HG03108 (cell line): ENCODE results near the gene KREMEN2.

ENCODE experiments used
- ATAC-seq: cut with Tn5 transposase; IDR thresholded peaks from one replicate; pipeline ENCODE4 v1.9.1; 2021; ENCODE audit warnings: moderate library complexity; ENCODE audit not compliant: unreplicated experiment

The KREMEN2 gene

DNA sequence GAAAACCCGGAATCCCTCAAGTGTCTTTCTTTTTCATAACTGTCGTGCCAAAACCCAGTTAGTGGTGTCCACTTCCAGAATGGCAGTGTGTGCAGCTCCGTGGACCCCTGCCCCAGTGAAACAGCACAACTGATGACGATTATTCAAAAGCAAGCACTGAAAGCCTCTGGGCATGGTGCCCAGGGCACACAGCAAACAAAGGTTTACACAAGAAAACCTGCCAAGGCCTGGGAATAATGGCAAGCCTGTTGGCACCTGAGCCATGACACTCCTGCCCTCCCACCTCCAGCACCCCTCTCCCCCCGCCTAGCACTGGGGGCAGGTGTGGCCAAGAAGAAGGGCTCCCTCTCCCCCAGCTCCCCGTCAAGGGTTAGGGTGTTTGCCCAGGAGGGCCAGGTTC lies 13.4 kb downstream of the KREMEN2 start:
- ATAC-seq = no peak

DNA sequence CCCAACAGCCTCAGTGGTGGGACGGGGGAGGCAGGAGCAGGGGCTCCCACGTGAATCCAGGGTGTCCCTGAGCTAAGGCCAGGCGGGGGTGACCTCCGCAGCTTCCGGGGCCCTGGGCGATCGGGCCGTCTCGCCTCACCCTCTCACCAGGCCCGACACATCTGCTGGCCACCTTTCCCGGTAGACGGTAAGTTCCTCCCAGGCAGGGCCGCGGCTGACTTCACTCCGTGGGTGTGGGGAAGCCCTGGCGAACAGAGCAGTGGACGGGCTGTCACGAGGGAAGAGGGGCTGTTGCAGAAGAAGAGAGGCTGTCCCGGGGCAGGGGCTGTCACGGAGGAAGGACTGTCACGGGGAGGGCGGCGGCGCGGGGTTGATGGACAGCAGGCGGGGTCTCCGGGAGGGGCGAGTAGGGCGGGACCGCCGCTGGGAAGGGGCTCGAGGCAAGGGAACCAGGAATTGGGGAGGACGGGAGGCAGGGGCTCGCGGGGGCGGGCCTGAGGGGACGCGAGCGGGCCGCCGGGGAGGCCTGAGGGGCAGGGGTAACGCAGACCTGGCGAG lies 15.7 kb downstream of the KREMEN2 start:
- no peak for ATAC-seq

DNA sequence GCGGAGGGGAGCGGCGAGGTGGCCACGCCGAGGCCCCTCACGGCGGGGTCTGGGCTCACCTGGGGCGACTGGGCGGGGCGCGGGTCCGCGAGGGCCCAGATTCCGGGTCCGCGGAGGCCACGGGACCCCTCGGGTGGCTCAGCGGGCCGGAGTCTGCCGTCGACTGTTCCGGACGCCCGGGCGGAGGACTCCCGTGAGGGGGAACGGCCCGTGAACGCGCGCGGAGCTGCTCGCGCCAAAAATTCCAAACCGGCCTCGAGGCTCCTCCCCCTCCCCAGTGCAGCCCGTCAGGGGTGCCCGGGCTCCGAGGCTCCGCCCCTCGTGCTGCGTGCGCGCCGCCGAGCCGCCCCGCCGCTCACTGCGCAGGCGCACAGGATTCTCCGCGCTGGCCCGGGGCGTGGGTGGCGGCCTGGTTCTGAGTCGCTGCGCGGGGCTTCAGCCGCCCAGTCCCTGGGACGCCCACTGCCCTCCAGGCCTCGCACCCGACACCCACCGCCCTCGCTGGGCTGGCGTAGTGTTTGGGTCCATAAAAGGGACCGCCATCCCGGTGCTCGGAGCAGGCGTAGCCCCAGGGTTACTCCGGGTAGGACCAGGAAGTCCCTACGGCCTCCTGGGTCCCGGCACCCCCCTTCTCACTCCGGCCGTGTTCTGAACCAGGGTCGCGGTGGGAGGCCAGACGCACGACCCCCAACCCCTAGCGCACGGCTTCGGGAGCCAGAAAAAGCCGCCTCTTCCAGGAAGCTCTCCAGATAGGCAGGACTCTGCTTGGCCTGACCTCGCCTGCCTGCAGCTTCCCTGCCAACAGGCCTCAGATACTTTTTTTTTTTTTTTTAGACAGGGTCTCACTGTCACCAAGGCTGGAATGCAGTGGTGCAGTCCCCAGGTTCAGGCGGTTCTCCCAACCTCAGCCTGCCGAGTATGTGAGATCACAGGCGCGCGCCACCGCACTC lies 16.4 kb downstream of the KREMEN2 start, which contains the start of gene PKMYT1:
PKMYT1 (minus strand) TSS at position 220 of the 950 bp plus-strand sequence. CDS start 789 bp downstream, outside the sequence.
- ATAC-seq = peak; percentile 61

DNA sequence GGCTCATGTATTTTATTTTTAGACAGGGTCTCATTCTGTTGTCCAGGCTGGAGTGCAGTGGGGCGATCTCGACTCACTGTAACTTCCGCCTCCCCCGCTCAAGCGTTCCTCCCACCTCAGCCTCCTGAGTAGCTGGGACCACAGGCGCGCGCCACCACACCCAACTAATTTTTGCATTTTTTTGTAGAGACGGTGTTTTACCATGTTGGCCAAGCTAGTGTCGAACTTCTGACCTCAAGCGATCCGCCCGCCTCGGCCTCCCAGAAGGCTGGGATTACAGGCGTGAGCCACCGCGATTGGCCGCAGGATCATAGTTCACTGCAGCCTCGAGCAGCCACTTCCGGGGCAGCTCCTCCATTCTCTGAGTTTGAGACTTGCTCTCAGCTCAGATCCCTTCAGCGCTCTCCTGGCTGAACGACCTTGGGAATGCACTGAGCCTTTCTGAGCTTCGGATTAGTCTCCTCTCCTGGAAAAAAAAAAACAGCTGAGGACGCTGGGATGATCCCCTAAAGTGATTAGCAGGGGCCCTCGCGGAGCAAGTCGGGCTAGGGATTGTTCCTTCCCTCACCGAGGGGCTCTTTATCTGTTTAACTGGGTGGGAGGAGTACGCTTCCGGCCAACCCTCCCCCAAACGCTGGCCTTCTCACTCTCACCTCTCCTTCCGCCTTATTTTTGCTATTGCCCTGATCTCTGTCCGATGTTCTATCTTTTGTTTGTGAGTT lies 17.3 kb downstream of the KREMEN2 start:
- ATAC-seq = no peak

DNA sequence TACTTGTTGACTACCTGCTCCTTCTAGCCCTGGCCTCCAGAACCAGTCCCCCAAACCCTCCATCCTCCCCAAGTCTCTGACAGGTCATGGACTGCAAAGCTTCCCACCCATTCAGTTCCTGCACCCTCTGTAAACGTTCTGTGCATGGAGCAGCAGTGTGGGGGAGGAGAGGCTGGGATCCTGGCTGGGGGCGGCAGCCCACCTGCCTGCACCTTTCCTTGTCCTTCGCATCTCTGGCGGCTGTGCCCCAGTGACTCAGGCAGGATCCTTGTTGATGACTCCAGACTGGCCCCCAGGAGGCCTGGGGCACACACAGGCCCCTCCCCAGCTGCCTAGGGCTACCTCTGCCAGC lies 17.8 kb downstream of the KREMEN2 start:
- no peak for ATAC-seq

DNA sequence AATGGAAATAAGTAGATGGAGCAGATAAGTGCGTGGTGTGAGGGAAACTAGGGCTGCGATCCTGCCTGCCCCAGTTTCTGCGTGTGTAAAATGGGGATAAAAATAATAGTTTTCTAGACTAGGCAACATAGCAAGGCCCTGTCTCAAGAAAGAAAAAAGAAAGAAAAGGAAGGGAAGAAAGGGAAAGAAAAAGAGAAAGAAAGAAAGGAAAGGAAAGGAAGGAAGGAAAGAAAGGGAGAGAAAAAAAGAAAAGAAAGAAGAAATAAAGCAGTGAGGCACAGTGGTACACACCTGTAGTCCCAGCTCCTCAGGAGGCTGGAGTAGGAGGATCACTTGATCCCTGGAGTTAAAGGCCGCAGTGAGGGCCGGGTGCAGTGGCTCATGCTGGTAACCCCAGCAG lies 18.3 kb downstream of the KREMEN2 start:
- no peak for ATAC-seq

DNA sequence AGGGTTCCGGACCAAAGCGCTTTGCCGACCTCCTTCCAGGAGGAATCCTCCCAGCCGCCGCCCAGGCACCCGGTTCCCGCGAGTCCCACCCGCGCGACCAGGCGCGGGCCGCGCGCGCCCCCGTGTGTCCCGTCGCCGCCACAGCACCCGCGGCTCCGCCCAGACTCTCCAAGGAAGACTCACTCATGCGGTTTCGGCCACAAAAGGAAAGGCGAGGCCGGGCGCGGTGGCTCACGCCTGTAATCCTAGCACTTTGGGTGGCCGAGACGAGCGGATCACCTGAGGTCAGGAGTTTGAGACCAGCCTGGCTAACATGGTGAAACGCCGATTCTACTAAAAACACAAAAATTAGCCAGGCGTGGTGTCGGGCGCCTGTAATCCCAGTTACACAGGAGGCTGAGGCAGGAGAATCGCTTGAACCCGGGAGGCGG lies 19.6 kb downstream of the KREMEN2 start:
- peak; percentile 36 for ATAC-seq

DNA sequence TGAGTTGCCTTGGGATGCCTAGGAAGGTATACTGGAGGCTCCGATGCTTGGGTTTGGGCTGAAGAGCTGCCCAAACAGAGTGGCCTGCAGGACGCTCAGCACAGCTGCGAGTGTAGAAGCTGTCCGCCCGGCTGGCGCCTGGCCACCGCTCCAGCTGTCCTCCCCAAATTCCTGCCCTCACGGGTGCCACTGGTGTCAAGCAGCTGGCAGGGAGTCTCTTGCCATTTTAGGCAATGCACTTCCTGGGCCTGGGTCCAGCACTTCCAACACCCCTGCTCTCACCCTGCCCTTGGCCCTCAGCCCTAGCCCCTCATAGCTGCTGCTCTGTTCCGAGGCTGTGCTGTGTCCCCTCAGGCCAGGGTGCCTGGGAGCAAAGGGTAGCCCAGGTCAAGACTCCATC lies 21.4 kb downstream of the KREMEN2 start:
- ATAC-seq = no peak

DNA sequence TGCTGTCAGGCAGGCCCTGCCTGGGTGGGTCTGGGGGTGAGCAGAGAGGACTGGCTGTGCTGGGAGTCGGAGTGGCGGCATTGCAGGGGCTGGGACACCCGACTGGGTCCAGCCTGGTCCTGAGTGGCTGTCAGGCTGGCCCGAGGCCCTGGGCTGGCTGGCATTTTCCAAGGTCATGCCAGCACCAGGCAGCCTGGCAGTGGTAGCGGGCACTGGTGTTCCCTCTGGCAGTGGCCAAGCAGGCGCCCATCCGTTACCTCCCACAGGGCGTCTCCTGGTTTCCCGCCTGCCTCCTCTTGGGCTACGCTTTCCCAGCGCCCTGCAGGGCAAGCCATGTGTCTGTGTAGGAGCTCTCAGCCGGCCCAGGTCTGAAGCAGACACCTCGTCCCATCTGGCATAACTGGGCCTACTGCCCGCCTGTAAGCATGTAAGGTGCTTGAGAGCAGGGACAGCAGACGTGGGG lies 21.8 kb downstream of the KREMEN2 start:
- ATAC-seq = no peak

DNA sequence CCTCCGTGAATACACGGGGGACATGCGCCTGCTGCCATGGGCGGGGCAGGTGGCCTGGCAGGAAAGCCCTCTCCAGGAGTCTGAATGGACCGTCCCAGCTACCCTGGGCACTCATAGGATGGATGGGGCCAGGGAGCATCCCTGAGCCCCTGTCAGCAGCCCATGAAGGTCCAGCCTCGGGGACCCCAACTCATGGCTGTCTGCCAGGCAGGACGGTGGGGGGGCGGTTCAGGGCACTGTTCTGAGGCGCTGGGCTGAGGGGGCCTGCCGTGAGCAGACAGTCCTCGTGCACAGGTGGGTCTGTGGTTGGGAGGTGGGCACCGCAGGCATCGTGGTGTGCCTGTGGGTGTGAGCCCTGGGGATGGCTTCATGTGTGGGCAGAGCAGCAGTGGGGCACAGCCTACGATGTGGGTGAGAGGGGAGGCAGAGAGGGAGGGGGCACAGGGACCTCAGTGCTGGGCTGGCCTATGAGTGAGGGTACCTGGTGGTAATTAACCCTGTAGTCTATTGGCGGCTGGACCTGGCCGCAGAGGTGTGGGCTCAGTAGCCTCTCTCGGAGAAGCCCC lies 22.6 kb downstream of the KREMEN2 start:
- no peak for ATAC-seq

DNA sequence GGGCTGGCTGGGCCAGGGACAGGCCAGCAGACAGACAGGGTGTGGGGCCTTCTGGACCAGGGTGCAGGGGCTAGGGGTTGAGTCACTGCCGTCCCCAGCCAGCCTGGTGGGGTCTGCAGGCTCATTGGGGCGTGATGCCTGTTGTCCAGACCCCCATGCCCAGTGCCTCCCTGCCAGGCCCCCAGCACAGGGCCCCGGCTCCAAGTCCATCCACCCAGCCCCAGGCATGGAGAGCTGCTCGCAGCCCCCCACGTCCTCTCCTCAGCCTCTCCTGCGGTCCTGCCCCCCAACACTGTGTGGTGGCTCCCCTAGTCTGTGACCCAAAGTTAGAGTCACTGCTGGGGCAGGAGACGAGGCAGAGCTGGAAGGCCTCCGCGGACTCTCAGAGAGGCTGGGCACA lies 23.2 kb downstream of the KREMEN2 start:
- ATAC-seq = no peak

DNA sequence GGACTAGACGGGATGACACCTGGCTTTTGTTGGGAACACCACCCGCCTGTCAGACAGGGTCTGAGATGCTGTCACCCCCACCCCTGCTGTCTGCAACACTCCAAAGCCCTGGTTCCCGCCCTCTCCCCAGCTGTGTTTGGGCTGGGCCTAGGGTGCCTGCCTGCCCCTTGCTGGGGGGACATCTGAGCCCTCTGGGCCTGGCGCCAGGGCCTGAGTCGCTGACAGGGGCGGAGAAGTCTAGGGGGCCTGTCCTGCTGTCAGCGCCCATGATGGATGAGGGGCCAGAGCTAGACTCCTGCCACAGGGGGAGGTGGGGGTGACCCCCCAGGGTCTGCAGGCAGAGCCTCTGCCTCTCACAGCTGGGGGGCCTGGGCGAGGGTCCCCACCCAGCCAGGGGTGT lies 23.8 kb downstream of the KREMEN2 start:
- no peak for ATAC-seq

DNA sequence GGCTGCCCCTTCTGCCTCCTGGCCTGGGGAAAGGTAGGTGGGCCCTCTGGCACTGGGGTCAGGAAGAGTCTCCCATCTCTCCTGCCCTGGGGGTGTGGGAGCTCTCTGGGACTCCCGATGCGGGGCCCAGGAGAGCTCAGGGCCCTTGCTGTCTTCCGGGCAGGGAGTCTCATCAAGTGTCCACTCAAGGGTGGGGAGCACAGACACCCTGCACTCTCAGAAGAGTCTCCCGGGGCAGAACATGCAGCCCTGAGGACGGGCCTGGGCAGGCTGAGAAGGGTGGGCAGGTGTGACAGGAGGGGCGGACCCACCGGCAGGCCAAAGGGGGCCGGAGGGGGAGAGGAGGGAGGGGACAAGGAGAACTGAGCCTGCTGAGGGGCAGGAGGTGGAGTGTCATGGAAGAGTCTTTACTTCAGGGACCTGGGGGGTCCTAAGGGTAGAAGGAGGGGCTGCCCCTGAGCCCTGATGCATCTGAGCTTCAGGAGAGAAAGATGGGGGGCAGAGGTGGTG lies 24.6 kb downstream of the KREMEN2 start:
- no peak for ATAC-seq

DNA sequence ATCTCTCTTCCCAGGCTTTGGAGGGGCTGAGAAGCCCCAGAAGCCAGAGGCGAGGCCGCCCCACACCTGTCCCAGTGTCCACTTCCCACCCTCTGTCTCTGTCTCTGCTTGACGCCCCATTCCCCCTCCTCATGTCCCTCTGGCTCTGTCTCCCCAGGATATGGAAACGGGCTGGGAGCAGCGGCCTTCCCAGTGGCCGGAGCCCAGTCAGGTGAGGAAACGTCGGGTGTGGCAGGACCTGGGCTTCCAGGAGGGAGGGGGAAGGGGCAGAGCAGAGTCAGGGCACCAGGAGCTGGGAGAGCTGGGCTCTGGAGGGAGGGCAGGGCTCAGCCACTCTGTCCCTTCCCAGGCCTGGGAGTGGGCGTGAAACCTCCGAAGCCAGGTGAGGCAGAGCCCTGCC lies 26.8 kb downstream of the KREMEN2 start:
- ATAC-seq = no peak

DNA sequence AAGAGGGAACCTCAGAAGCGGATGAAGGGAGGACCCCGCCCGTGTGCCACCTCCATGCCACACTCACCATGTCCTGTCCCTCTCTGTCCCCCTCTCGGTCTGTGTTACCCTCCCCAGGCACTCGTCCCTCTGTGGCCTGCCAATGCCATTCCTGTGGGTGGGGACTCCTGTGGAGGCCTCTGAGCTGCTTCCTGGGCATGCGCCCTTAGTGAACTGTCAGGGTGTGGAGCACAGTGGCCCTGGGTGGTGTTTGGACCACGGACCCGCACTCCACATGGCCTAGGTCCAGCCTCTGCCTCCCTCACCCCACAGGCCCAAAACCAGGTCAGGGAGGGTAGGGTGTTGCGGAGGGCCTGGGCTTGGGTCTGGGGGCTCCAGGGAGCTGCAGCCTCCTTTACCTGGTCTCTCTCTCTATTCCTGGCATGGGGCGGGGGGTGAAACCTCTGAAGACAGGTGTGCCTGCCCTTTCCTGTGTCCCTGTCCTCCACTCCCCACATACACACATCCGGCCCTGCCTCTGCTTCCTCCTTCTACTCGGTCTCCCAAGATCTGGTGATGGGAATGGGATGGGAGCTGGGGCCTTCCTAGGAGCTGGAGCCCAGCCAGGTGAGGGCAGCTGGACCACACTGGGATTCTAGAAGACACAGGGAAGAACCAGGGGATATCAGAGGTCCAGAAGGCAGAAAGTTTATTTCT lies 27.6 kb downstream of the KREMEN2 start:
- ATAC-seq = no peak

DNA sequence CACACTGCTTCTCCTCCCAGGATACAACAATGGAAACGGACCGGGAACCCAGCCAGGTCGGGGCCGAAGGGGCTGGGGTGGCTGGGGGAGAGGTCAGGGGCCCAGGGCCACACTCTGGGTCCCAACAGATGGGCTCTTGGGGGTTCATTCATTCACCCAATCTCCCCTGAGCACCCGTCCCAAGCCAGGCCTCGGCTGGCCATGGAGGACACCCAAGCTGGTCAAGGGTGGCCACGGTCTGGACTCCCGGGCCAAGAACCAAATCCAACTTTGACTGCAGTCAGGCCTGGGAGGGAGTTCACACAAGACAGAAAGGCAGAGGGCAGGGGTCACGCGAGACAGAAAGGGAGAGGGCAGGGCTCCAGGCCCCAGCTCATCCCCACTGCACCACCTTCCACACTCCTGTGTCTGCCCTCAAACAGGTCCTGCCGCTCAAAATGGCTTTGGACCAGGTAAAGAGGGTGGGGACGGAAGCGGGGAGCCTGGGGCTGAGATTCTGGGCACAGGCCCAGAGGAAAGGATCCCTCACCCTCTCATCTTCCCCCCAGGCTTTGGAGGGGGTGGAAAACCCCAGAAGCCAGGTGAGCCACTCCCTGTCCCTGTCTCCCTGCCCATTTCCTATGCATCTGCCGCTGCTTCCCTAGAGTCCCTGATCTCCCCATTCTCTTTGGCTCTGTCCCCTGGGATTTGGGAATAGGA lies 28.5 kb downstream of the KREMEN2 start:
- no peak for ATAC-seq

DNA sequence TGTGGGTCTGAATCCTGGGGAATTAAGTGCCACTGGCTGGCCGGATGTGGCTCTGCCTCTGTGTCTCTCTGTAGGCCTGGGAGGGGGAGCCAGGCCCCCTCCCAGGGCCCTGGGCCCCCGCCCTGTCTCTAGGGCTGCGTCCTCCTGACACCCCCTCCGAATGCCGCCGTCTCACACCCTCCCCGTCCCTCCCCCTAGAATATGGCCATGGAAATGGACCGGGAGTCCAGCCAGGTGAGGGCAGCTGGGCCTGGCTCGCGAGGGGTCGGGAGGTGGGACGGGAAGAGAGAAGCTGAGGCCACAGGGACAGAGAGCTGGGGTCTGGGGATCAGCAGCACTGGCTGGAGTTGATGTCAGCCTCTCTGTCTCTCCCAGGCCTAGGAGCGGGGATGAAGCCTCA lies 32.2 kb downstream of the KREMEN2 start:
- ATAC-seq = no peak

DNA sequence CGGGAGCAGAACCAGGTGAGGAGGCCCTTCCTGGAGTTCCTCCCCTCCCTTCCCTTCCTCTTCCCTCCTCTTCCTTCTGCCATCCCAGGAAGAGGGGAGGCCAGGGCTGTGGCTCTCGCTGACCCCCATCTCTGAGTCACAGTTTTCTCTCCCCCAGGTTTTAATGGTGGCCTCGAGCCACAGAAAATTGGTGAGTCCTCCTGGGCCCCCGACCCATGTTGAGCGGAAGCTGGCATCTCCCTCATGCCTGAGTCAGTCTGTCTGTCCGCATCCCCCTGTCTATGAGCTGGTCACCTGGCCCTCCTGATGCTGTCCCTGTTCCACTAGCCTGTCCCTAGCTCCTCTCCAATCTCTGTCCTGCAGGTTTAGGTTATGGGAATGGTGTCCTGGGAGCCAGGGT lies 35.9 kb downstream of the KREMEN2 start:
- no peak for ATAC-seq

DNA sequence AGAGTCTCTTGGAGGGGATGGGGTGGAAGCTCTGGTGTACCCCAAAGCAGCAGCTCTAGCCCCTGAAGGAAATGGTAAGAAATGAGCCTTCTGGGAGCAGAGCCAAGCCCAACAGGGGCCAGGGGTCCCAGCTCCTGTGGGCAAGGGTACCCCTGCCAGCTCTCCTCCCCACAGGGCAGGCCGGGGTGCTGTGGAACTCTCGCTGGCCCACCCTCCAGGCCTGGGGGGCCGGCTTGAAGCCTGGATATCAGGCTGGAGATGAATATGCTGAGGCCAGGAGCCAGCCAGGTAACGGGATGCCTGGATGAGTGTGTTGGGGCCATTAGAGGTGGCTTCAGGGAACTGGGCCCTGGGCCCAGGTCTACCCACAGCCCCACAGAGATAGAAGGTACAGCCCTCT lies 36.5 kb downstream of the KREMEN2 start:
- ATAC-seq = no peak

DNA sequence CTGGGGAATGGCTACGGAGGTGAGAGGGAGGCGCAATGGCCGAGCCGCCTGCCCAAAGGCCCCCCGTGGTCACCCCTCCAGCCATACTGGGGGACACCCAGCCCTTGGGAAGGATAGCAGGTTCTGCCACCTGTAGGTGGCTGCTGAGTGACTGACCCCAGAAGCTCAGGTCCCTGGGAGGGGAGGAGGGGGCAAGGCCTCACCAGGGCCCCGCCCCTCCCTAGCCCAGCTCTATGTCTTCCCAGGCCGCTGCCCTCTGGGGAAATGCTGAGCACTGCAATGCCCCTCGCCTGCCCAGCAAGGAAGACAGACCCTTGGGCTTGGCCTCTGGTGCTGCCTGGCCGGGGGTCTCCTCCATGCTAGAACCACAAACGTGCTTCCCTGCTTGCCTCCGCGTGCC lies 37.2 kb downstream of the KREMEN2 start:
- ATAC-seq = no peak
